Pons (tissue), 1 donor: ENCODE measurements around the gene C1orf105.

Experiments
- DNase-seq: peaks from one replicate; pipeline ENCODE4 v3.0.0-alpha.2; 2016; ENCODE audit warnings: low spot score

The C1orf105 gene

DNA sequence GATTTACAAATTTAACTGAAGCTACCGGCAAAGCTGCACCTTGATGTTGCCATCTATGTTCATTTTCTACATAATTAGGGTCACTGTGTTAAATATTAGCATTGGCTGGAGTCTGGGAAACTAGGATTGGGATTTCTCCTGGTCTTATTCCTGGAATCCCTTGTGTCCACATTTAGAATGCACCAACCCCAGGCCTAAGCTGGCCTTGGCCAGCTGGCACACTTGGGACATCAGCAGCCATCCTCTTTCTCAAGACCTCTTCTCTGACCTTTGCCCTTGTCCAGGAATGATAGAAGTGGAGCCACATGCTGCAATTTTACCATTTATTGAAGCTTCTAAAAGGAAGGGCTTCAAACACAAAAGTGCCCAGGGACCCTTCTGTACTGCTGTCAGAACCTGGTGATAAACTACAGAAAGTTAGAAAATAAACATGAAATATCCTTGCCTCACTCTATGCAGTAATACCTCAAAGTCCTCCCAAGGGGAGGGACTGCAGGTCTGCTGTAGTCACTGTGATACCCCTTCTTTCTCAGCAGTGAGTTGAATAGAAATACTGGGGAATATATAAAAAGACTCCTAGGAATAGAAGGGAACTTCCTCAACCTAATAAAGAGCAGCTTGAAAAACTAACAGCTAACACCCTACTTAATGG is 37.1 kb downstream of the C1orf105 start:
- no peak for DNase-seq

DNA sequence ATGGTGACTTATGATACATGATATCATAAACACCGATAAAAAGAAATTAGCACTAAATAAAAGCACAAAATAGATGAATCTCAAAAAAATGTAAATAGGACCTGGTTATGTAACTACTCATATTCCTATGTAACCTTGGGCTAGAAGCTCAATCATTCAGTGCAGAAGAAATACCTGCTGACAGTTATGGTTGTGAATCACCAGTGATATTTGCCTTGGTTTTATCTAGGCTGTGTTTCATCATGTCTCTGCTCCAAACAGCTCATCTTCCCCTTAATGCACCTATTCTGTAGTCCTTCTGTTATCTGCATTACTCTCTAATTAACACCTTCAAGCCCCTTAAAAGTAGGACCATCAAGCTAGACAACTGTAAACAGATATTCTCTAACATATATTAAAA is 39.7 kb downstream of the C1orf105 start:
- no peak for DNase-seq

DNA sequence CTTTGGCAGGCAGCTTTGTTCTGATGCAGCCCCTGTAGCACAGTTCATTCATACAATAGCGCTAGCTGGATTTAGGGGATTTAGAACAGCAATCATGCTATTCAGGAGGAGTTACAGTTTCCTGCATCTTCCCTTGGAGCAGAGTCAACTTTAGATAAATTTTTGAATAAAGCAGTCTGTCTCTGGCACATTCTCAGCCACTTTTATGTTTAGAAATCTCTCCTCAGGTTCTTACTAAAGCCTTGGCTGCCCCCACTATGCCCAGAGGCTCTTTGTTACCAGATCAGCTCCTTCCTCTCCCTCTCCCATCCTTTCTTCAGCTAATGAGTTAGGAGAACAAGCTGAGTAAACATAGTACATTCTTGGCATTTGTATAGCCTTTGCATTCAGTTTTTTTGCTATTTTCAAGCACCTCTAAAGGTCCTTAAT is 40.4 kb downstream of the C1orf105 start:
- no peak for DNase-seq

DNA sequence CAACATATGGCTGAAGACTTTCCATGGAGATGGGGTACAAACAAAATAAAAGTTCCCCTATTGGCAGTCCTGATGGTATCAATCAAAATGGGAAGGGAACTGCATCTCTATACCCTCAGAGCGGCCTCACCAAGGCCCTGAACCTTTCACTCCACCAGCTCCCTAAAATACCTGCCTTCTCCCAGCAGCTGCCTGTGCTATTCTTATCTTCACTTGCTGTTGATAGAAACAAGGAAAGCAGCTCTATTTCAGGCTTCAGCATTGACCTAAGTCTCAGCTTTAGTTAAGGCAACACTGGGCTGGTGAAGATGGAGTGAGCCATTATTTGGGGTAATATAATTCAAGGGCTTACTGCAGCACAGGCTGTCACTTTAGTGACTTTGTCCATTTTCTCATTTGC is 45.1 kb downstream of the C1orf105 start:
- no peak for DNase-seq

DNA sequence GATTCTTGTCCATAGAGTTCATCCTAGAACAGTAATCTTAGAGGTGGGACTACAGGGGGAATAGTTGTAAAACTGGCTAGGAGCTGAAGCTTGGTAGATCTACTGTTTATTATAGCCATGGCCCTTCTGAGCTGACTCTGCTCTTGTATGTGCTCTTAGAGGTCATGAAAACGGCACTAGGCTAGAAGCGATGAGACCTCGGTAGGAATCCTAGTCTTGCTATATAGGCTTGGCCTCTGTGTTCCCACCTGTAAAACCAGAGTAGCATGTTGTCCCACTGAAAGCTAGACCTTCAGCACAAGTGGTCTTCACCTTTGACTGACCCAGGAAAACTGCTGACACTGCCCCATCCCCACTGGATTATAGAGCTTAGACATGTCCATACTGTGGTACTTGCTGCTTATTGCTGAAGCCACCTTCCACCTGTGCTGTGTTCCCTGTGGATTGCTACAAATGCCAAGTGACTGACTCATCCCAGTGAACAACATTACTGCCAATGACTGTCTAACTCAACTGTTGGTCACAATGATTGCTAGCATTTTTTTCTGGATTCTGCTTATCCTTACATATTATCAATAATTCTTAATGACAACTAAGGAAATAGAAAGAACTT is 46.4 kb downstream of the C1orf105 start:
- DNase-seq = no peak

DNA sequence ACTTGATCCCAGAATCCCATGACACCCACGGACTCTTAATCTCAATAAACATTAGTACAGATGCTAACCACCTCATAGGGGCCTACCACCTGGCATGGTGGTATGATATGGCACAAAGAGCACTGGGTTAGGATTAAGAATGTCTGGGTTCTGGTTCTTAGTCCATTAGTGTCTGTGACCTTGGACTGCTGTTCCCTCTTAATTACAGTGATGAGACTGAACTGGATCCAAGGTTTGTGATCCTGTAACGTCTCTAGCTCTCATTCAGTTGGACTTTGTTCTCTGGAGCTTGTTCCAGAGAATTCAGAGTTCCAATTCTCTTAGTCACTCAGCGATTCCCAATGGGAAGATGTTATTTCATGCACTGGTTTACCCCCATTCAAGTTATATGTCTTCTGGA is 47.0 kb downstream of the C1orf105 start:
- no peak for DNase-seq

DNA sequence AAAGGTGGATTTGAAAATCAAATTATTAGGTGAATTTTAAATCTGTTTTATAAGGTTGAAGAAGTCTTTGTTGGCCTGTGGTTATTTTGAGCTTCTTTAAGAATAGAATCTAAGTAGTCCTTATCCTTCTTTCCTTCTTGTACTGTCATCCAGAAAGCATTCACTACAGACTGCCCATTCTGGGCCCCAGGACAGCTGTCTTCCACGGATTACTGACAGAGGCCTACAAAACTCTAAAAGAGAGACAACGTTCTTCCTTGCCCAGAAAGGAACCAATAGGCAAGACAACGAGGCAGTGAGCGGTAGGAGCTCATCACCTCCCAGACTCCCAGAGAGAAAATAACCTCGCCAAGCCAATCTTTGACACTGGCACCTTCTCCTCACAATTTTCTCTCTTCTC is 47.8 kb downstream of the C1orf105 start:
- DNase-seq = no peak

DNA sequence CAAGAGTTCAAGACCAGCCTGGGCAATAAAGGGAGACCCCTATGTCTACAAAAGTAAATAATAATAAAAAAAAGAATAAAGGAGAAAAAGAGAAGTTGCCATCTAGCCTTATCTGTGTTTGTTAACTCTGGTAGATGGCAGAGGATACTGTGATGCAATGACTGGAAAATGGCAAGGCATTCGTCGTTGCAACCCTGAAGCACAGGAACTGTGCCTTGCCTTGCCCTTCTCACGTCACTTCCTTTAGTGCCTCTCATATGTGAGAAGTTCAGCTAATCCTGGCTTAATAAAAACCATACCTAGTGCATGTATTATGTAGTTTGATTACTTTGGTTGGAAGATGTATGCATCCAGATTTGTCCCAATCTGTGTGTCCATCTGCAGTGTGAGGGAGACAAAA is 49.2 kb downstream of the C1orf105 start:
- DNase-seq = no peak

DNA sequence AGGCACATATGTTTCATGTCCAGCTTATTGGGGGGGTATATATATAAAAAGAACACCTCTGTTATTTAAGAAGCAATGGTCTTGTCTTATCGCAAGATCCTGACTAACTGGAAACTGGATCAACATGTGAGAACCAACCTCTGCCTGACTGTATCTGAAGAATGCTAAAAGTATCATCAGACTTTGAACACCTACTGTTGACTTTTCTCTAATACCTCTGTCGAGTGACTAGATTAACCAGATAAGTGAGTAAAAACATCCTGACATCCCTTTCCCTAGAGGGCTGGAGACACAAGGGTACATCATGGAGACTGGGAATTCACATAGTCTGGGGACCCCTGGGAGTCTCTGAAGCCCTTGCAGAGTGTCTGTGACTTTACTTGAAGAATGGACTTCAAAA is 49.7 kb downstream of the C1orf105 start:
- no peak for DNase-seq

DNA sequence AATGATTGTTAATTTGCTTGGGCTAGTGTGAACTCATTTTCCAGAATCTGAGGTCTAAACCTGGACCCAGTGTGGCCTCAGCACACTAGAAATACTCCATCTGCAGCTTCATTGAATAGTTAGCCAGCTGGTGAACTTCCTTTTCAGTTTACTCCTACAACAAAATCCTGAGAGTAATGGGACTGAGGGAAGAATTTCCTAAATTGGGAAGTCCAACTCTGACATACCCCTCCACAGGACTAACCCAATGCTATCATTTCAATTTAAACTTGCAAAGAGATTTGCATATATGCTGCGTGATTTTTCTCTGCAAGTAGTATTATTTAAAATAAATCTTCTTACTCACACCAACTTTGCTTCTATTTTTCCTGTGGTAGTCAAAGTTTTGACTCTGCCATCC is 51.2 kb downstream of the C1orf105 start:
- no peak for DNase-seq

DNA sequence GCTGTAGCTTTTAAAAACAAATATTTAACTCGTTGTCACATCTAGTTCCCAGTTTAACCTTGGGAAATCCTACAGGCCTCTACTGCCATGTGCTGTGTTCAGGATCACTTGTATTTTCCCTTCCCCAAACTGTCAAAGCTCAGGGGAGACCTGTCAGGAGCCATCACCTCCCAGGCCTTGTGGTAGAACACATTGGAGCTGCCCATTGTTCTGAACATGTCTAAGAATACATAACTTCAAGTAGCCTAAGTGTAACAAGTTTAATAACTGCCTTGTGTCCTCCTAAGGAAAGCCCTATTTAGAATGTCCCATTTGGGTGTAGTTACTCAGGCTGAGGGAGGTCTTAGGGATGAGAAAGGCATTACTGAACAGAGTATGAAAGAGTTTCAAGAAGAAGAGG is 52.0 kb downstream of the C1orf105 start:
- DNase-seq = no peak

DNA sequence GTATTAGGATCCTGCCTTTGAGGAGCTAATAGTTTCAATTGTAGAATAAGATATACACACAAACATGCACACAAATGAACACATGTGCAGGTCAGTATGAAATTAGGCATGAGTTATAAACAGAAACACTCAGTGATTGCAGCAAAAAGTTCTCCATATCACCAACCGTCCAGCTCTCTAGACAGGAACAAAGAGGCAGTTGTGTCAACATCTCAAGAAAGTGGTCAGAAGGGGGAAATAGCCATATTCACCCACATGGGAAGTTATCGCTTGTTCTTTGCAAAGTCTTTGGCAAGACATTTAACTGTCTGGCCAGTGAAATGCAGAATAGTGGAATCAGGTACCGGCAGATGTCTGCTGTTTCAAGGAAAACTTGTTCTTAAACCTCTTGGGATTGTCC is 52.8 kb downstream of the C1orf105 start:
- DNase-seq = peak; percentile 36

DNA sequence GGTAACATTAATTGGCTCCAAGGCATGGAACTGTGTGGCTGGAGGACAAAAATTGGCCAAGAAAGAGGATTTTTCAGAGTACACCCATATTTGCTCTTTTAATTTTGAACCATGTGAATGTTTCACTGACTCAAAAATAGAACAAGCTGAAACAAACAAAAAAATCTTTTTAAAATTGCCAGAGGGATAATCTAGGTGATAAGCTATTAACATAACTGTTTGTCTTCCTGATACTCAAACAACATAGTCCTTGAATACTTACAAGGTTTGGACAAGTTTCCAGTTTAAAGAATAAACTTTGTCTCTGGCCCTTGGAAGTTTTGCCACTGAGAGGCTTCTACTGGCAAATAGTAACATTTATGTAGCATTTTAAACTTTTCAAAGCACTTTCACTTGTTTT is 53.4 kb downstream of the C1orf105 start:
- no peak for DNase-seq

DNA sequence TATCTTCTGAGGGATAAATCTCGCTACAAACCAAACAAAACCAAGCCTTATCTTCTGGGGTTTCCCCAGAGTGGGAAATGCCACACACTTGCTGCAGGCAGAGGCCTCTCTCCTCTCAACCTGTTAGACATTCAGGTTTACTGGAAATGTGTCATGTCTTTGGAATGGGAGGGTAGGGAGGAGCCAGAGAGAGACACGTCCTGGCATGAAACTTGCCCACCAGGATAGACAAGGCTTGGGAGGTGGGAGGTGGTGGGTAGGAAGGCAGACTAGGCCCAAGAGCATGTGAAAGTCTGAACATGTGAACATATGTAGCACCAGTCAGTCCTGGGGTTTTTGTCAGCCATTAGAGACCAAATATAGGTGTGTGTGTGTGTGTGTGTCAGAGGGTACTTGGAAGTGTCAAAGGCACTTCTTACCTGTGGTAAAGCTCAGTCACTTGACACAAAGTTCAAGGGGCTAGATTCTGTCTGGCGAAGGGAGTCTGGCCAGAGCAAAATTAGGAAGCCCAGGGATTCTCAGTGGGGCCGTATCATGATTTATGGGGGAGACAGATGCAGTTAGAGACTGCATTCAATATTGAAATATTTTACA is 55.8 kb downstream of the C1orf105 start:
- no peak for DNase-seq

DNA sequence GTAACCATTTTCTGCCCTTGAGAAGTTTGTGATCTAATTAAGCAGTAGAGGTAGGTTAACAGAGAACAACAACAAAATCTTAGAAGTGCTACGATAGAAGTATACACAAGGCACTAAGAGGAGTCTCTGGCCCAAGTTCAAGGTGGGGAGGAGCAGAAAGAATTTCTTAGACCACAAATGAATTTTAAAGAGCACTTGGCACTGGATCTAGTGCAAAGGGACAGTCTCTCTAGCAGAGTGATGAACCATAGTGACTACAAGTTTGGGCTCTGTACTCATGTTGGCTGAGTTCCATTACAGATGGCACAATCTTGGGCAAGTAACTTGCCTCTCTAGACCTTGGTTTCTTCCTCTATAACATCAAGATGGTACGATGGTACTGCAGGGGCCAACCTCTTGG is 56.7 kb downstream of the C1orf105 start:
- no peak for DNase-seq

DNA sequence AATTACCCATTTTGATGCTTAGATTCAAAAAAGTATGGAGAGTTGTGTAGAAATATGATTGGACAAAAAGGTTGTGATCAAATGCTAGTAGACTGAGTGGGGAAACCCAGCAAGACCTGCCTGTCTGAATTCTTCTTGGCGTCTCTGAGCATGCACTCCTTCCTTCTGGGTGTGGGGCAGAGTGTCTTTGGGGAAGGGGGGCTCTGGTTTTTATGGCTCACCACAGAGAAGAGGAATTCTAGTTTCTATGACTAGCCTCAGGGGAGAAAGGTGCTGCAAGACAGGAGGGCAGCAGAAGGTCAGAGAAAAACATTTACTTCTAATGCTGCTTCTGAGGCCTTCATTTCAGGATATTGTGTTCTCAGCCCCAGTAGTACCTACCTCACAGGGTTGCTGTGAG is 57.3 kb downstream of the C1orf105 start:
- no peak for DNase-seq

DNA sequence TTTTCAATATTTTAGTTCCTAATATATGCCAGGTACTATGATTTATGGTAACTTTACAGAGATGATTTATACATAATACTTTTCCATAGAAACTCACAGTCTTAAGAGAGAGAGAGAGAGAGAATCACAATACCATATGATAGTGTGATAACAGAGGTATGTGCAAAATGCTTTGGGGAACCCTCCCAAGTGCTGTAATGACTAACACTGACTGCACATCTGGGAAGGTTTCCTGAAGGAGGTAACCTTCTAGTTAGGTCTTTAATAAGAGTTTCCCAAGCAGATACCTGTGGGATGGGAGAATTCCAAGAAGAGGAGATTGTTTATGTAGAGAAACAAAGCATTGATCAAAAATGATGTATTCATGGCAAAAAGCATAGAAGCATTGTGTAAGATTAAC is 58.0 kb downstream of the C1orf105 start:
- DNase-seq = no peak

DNA sequence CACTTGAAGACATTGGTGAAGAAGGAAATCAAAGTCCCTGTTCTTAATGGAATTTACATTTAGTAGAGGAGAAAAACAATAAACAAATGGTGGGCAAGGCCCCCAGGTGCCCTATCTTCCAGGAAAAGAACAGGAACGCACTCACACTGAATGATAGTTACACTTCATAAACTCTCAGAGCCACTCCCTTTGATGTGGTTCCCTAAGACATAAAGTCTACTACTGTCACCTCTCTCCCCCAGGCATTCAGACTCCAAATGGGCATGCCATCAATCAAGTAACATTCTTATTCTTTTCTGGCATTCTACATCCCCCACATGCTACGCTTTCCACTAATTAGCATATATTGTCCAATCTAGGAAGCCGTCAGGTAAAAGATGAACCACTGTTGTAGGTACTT is 59.9 kb downstream of the C1orf105 start:
- DNase-seq = no peak

DNA sequence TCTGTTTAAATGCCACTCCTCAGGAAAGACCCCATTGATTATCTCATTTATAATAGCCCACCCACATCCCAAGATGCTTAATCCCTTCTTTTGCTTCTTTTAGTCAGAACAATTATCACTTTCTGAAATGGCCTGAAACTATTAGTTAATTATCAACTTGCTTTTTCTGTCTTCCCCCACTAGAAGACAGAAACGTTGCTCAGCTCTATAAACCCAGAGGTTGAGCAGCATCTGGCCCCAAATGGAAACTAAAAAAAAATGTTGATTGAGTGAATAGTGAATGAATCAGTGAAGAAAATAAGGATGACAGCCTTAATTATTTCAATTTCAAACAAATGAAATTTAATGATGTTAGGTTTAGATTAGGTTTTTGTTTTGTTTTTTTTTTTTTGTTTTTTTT is 61.6 kb downstream of the C1orf105 start:
- no peak for DNase-seq

DNA sequence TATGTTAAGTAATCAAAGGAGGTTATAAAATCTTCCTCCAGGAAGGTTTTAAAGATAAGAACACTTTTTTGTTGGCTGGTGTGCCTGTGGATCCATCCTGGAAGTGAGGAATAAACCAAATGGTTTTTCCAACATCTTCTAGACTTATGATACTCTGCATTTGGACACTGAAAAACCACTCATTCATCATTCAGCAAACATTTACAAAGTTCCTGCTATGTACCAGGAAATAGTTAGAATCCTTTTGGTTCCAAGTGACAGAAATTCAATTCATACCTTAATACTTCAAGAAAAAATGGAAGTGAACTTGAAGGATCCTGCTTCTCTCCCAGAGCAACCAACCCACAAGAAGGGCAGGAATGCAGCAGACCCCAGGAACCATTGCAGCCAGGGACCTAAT is 63.0 kb downstream of the C1orf105 start:
- no peak for DNase-seq

DNA sequence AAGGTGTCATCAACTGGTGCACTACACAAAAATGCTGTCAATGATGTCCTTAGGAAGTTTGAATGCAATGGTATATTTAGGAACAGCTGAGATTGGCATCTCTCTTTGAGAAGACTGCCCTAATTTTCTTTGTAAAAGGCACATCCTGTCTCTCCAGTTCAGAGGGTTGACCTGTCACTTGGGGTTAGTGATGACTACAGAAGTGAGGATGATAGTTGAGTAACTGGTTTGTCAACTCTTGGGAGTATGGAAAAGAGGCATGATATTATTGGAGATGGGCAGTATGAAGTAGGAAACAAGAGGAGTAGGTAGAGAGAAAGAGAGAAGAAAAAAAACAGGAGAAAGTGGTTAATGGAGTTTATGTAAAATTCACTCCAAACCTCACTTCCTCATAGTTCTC is 63.8 kb downstream of the C1orf105 start:
- no peak for DNase-seq

DNA sequence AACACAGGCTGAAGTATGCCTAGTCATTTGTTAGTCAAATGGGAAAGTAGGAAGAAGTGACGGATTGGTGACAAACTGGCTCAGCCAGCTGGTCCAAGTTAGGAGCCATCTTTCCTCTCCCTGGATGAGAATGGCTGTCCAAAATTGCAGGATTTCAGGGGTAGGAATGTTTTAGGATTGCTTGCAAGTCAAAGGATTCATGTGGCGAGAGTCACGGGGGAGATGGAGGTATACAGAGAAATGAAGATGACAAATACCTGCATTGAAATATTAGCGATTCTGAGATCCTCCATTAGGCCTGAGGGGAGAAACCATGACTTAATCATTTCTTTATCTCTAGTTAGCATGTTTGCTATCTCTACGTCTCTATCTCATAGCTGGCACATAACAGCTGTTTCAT is 65.1 kb downstream of the C1orf105 start:
- no peak for DNase-seq

DNA sequence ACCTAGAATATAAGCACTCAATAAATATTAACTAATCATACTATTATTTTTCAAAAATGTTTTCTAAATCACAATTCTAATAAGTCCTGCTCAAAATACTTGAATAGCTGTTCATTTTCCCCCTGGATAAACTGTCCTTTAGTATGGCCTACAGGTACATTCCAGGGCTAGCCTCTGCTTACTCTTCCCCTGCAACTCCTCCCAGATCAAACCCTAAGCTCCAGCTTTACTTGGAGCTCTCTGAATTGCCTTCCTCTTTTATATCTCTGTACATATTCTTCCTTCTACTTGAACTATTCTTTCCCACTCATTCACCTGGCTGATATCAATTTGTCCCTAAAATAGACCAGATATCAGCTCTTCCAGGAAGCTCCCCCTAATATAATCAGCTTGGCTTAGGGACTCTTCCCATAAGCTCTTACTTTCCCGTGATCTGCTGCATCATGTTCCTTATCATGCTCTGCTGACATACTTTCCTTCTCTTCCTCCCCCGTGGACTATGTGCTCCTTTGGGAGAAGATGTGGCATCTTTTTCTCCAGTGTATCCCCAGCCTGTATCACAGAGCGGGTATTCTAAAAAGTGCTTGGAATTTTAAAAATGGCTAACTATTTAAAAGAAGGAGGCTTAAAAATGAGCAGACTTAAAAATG is 66.4 kb downstream of the C1orf105 start:
- no peak for DNase-seq
